ENCODE data around the gene USP17L28.
"Not testable (repeated sequence)": the region's sequence is repeated elsewhere in the genome, so short reads cannot be mapped to it uniquely, and the experiment has no call there.

Gene USP17L28, protein sequence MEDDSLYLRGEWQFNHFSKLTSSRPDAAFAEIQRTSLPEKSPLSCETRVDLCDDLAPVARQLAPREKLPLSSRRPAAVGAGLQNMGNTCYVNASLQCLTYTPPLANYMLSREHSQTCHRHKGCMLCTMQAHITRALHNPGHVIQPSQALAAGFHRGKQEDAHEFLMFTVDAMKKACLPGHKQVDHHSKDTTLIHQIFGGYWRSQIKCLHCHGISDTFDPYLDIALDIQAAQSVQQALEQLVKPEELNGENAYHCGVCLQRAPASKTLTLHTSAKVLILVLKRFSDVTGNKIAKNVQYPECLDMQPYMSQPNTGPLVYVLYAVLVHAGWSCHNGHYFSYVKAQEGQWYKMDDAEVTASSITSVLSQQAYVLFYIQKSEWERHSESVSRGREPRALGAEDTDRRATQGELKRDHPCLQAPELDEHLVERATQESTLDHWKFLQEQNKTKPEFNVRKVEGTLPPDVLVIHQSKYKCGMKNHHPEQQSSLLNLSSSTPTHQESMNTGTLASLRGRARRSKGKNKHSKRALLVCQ

GRCh38 chr4:9348593-9348992 is at the start of gene USP17L28:
Gene USP17L28 (plus strand): TSS chr4:9348893. CDS start chr4:9348893, 0 bp downstream.
- H3K9ac ChIP-seq (ENCODE audit: low read depth, low read length); H3K36me3 ChIP-seq (ENCODE audit: insufficient read depth, low read length); H3K9me3 ChIP-seq (ENCODE audit: control insufficient read depth, insufficient read depth, low read length); H3K4me1 ChIP-seq (ENCODE audit: insufficient read depth, low read length): not testable (repeated sequence)

DNA sequence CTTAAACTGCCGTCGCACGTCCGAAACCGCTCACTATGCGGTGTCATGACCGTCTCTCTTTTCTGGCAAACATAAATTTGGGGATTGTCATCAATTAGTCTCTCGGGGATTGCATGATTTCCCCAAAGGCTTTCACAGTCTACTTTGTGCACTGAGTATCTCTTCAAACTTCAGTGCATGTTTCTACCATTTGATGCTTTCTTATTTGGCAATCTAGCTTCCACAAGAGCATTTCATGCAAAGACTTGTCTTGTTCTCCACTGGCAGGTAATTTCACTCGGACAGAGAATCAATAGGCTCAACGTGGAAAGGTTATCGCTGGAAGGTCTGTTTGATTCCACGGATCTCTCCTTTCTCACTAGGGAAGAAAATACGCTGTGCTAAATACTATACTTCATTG is 24.5 kb upstream of the USP17L28 start:
- H3K9ac ChIP-seq (ENCODE audit: low read depth, low read length); H3K9me3 ChIP-seq (ENCODE audit: control insufficient read depth, insufficient read depth, low read length); H3K4me1 ChIP-seq (ENCODE audit: insufficient read depth, low read length); H3K36me3 ChIP-seq (ENCODE audit: insufficient read depth, low read length): not testable (repeated sequence)

- H3K4me1 ChIP-seq (ENCODE audit: insufficient read depth, low read length); H3K36me3 ChIP-seq (ENCODE audit: insufficient read depth, low read length); H3K9ac ChIP-seq (ENCODE audit: low read depth, low read length); H3K9me3 ChIP-seq (ENCODE audit: control insufficient read depth, insufficient read depth, low read length): not testable (repeated sequence)
These were observed 23.8 kb upstream of the USP17L28 start, which contains the start of gene USP17L24 for GRCh38 chr4:9324865-9325264. Gene USP17L24 (plus strand): TSS chr4:9325165. CDS start chr4:9325165, 0 bp downstream.

GRCh38 chr4:9329611-9330010 is 19.1 kb upstream of the USP17L28 start, which contains the start of gene USP17L25:
Gene USP17L25 (plus strand): TSS chr4:9329911. CDS start chr4:9329911, 0 bp downstream.
- H3K9ac ChIP-seq (ENCODE audit: low read depth, low read length); H3K9me3 ChIP-seq (ENCODE audit: control insufficient read depth, insufficient read depth, low read length); H3K4me1 ChIP-seq (ENCODE audit: insufficient read depth, low read length); H3K36me3 ChIP-seq (ENCODE audit: insufficient read depth, low read length): not testable (repeated sequence)

- H3K36me3 ChIP-seq (ENCODE audit: insufficient read depth, low read length); H3K9me3 ChIP-seq (ENCODE audit: control insufficient read depth, insufficient read depth, low read length); H3K4me1 ChIP-seq (ENCODE audit: insufficient read depth, low read length); H3K9ac ChIP-seq (ENCODE audit: low read depth, low read length): not testable (repeated sequence)
These were observed 14.3 kb upstream of the USP17L28 start, which contains the start of gene USP17L26 for GRCh38 chr4:9334358-9334757. Gene USP17L26 (plus strand): TSS chr4:9334658. CDS start chr4:9334658, 0 bp downstream.

DNA sequence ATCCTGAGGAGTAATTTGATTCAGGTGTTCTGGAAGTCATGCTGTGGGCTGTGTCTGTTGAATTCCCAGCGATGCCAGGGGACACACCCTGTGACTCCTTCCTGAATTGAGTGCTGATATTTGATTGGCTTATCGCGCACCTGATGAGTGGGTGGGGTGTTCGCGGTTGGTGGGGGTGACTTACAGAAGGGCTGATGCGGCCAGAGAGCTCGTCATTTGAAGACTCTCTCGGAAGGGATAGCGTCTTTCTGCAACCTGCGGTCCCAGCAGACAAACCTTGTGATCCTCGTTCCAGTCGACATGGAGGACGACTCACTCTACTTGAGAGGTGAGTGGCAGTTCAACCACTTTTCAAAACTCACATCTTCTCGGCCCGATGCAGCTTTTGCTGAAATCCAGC is 9.6 kb upstream of the USP17L28 start, which contains the start of gene USP17L5:
Gene USP17L5 (plus strand): TSS at position 301 of the 400 bp plus-strand sequence. CDS start 0 bp downstream, at position 301.
- H3K36me3 ChIP-seq (ENCODE audit: insufficient read depth, low read length); H3K9ac ChIP-seq (ENCODE audit: low read depth, low read length); H3K4me1 ChIP-seq (ENCODE audit: insufficient read depth, low read length); H3K9me3 ChIP-seq (ENCODE audit: control insufficient read depth, insufficient read depth, low read length): not testable (repeated sequence)

DNA sequence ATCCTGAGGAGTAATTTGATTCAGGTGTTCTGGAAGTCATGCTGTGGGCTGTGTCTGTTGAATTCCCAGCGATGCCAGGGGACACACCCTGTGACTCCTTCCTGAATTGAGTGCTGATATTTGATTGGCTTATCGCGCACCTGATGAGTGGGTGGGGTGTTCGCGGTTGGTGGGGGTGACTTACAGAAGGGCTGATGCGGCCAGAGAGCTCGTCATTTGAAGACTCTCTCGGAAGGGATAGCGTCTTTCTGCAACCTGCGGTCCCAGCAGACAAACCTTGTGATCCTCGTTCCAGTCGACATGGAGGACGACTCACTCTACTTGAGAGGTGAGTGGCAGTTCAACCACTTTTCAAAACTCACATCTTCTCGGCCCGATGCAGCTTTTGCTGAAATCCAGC is 4.8 kb upstream of the USP17L28 start, which contains the start of gene USP17L27:
Gene USP17L27 (plus strand): TSS at position 301 of the 400 bp plus-strand sequence. CDS start 0 bp downstream, at position 301.
- H3K4me1 ChIP-seq (ENCODE audit: insufficient read depth, low read length); H3K9ac ChIP-seq (ENCODE audit: low read depth, low read length); H3K36me3 ChIP-seq (ENCODE audit: insufficient read depth, low read length); H3K9me3 ChIP-seq (ENCODE audit: control insufficient read depth, insufficient read depth, low read length): not testable (repeated sequence)

DNA sequence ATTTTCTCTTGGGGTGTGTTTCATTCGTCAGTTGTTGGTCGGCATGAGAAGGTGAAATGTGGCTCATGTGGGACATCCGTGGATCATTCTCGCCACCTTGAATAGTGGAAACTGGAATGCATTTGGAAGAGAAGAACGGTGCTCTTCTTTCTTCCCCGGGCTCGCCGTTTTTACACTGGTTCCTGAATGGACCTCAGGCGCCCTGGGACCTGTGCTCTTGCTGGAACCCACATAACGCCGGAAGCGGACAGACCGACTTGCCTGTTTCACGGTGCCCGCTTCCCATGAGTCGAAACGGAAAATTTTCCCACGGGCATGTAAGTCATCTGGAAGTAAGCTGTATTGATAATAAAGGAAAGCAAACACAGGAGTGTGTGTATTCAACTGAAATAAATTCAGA is 2.2 kb downstream of the USP17L28 start:
- H3K36me3 ChIP-seq (ENCODE audit: insufficient read depth, low read length); H3K9ac ChIP-seq (ENCODE audit: low read depth, low read length); H3K4me1 ChIP-seq (ENCODE audit: insufficient read depth, low read length); H3K9me3 ChIP-seq (ENCODE audit: control insufficient read depth, insufficient read depth, low read length): not testable (repeated sequence)

- not testable (repeated sequence) for H3K4me1 ChIP-seq (ENCODE audit: insufficient read depth, low read length); H3K9ac ChIP-seq (ENCODE audit: low read depth, low read length); H3K36me3 ChIP-seq (ENCODE audit: insufficient read depth, low read length); H3K9me3 ChIP-seq (ENCODE audit: control insufficient read depth, insufficient read depth, low read length)
These were observed 4.6 kb downstream of the USP17L28 start, which contains the start of gene USP17L29 for GRCh38 chr4:9353338-9353737. Gene USP17L29 (plus strand): TSS chr4:9353638. CDS start chr4:9353638, 0 bp downstream.

GRCh38 chr4:9362829-9363228 is 14.1 kb downstream of the USP17L28 start, which contains the start of gene USP17L30:
Gene USP17L30 (plus strand): TSS chr4:9363129. CDS start chr4:9363129, 0 bp downstream.
- H3K9me3 ChIP-seq (ENCODE audit: control insufficient read depth, insufficient read depth, low read length); H3K36me3 ChIP-seq (ENCODE audit: insufficient read depth, low read length); H3K4me1 ChIP-seq (ENCODE audit: insufficient read depth, low read length); H3K9ac ChIP-seq (ENCODE audit: low read depth, low read length): not testable (repeated sequence)

DNA sequence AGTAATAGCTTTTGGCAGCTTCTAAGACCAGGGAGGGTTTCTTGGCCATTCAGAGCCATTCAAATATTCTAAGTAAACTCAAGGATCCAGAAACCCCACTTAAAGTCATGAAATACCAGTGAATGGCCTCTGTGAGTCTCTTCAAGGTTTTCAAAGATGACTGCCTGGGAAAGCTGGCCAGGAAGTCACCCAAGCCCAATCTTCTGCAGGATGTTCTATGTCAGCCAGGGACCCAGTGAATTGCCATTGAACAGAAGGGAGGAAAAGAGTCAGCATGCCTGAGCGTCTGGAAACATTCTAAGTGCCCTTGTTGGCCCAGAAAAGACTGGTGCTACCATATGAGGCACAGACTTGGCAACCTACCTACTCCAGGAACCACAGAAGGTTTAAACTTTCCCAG is 31.2 kb downstream of the USP17L28 start:
- H3K4me1 ChIP-seq (ENCODE audit: insufficient read depth, low read length); H3K9ac ChIP-seq (ENCODE audit: low read depth, low read length); H3K36me3 ChIP-seq (ENCODE audit: insufficient read depth, low read length); H3K9me3 ChIP-seq (ENCODE audit: control insufficient read depth, insufficient read depth, low read length): not testable (repeated sequence)

- not testable (repeated sequence) for H3K9me3 ChIP-seq (ENCODE audit: control insufficient read depth, insufficient read depth, low read length); H3K36me3 ChIP-seq (ENCODE audit: insufficient read depth, low read length); H3K4me1 ChIP-seq (ENCODE audit: insufficient read depth, low read length)
- H3K9ac ChIP-seq (ENCODE audit: low read depth, low read length): peak overlapping the region; percentile 72; the same call in 1 of the 2 replicates
These were observed 32.4 kb downstream of the USP17L28 start for GRCh38 chr4:9381012-9381534.

DNA sequence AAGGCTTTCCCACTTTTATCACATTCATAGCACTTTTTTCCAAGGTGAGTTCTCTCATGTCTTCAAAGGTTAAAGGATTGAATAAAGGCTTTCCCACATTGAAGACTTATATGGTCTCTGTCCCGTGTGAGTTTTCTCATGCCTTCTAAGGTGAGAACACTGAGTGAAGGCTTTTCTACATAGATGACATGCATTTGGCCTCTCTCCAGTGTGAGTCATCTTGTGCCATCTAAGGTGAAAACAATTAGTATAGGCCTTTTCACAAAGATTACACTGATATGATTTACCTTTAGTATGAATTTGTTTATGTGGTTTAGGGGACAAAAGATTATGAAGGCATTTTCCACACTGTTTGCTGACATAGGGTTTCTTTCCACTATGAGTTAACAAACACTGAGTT is 35.4 kb downstream of the USP17L28 start:
- no peak overlapping the region for H3K9ac ChIP-seq (ENCODE audit: low read depth, low read length)
- no peaks in the 10 kb centered on the region for H3K4me1 ChIP-seq (ENCODE audit: insufficient read depth, low read length)
- H3K36me3 ChIP-seq (ENCODE audit: insufficient read depth, low read length): no peaks in the 10 kb centered on the region
- H3K9me3 ChIP-seq (ENCODE audit: control insufficient read depth, insufficient read depth, low read length): no peaks in the 10 kb centered on the region

GRCh38 chr4:9389001-9389400 is 40.3 kb downstream of the USP17L28 start:
- not testable (repeated sequence) for H3K9me3 ChIP-seq (ENCODE audit: control insufficient read depth, insufficient read depth, low read length); H3K9ac ChIP-seq (ENCODE audit: low read depth, low read length); H3K36me3 ChIP-seq (ENCODE audit: insufficient read depth, low read length); H3K4me1 ChIP-seq (ENCODE audit: insufficient read depth, low read length)

Data from ES-I3 (cell line).